OCI-LY1 (cell line): ENCODE results near the gene B4GALT6.

Source experiments
- H2AFZ ChIP-seq: fragments of 200-600 bp; sonication (generic), shearing (Covaris generic); 2 replicates; pipeline ENCODE4 v1.6.0; 2014; ENCODE audit warnings: antibody characterized with exemption, mild to moderate bottlenecking, low read length
- H3F3A ChIP-seq: fragments of 200-600 bp; sonication (generic), shearing (Covaris generic); 2 replicates; pipeline ENCODE4 v1.6.0; 2014; ENCODE audit warnings: mild to moderate bottlenecking, antibody characterized with exemption, low read length, moderate library complexity; ENCODE audit not compliant: insufficient read depth
- H3K27ac ChIP-seq: fragments of 200-600 bp; sonication (generic); 2 replicates; pipeline ENCODE4 v1.5.1; 2014; ENCODE audit warnings: low read length, mixed run types, mild to moderate bottlenecking, low read depth; ENCODE audit not compliant: poor library complexity, severe bottlenecking
- H3K27me3 ChIP-seq: fragments of 200-600 bp; sonication (generic); 2 replicates; pipeline ENCODE4 v1.6.0; 2014; ENCODE audit warnings: antibody characterized with exemption, mild to moderate bottlenecking, low read length, moderate library complexity; ENCODE audit not compliant: insufficient read depth
- H3K36me3 ChIP-seq: fragments of 200-600 bp; sonication (generic); 2 replicates; pipeline ENCODE4 v1.6.1; 2014; ENCODE audit warnings: mild to moderate bottlenecking, antibody characterized with exemption, low read length, moderate library complexity, mixed read lengths; ENCODE audit not compliant: insufficient read depth
- H3K4me1 ChIP-seq: fragments of 200-600 bp; sonication (generic); 2 replicates; pipeline ENCODE4 v1.5.1; 2014; ENCODE audit warnings: mild to moderate bottlenecking, low read length, moderate library complexity; ENCODE audit not compliant: insufficient read depth, severe bottlenecking
- H3K4me2 ChIP-seq: fragments of 200-600 bp; sonication (generic), shearing (Covaris generic); 2 replicates; pipeline ENCODE4 v1.6.1; 2014; ENCODE audit warnings: low read length
- H3K4me3 ChIP-seq: fragments of 200-600 bp; sonication (generic); 2 replicates; pipeline ENCODE4 v1.5.1; 2014; ENCODE audit warnings: low read length, low read depth, mild to moderate bottlenecking, mixed read lengths; ENCODE audit not compliant: poor library complexity, severe bottlenecking
- H3K79me2 ChIP-seq: fragments of 200-600 bp; shearing (Covaris generic); 2 replicates; pipeline ENCODE4 v1.6.1; 2016; ENCODE audit warnings: mixed run types, low read length, mixed read lengths; ENCODE audit not compliant: insufficient read depth
- H3K9ac ChIP-seq: fragments of 200-600 bp; sonication (generic), shearing (Covaris generic); 2 replicates; pipeline ENCODE4 v1.6.1; 2014; ENCODE audit warnings: mild to moderate bottlenecking, low read length, mixed read lengths
- H3K9me2 ChIP-seq: fragments of 200-600 bp; sonication (generic), shearing (Covaris generic); 2 replicates; pipeline ENCODE4 v1.6.1; 2014; ENCODE audit warnings: low read depth, mild to moderate bottlenecking, low read length, mixed read lengths
- H3K9me3 ChIP-seq: fragments of 200-600 bp; shearing (Covaris generic); 2 replicates; pipeline ENCODE4 v1.6.1; 2014; ENCODE audit warnings: low read length, mixed read lengths
- H4K20me1 ChIP-seq: fragments of 200-600 bp; sonication (generic), shearing (Covaris generic); 2 replicates; pipeline ENCODE4 v1.6.0; 2016; ENCODE audit warnings: mild to moderate bottlenecking, low read length; ENCODE audit not compliant: insufficient read depth
- CTCF ChIP-seq: fragments of 200-600 bp; sonication (generic), shearing (Covaris generic); IDR thresholded peaks from 2 replicates; pipeline ENCODE4 v1.5.1; 2017; ENCODE audit warnings: mild to moderate bottlenecking, antibody characterized with exemption, low read length, moderate library complexity, mixed read lengths
- EZH2 ChIP-seq: fragments of 200-600 bp; sonication (generic), shearing (Covaris generic); IDR thresholded peaks from 2 replicates; pipeline ENCODE4 v1.8.0; 2017; ENCODE audit warnings: borderline replicate concordance, mixed run types, mild to moderate bottlenecking, antibody characterized with exemption, low read length, moderate library complexity, mixed read lengths

B4GALT6 gene

GRCh38 chr18:31721601-31722000 lies 37.2 kb upstream of the B4GALT6 start:
- Histone ChIP-seq H3K9ac (no peak overlapping the region), H3K9me2 (no peaks in the 10 kb centered on the region), H3K79me2 (no peaks in the 10 kb centered on the region), H3K27me3 (no peaks in the 10 kb centered on the region; the same call in 1 of the 2 replicates), H3K27ac (no peak overlapping the region), H3K4me3 (no peak overlapping the region), H3F3A (no peaks in the 10 kb centered on the region), H3K36me3 (no peaks in the 10 kb centered on the region), H3K4me1 (no peaks in the 10 kb centered on the region), H4K20me1 (no peaks in the 10 kb centered on the region), H3K9me3 (no peaks in the 10 kb centered on the region), H2AFZ (no peak overlapping the region), H3K4me2 (no peak overlapping the region)
- TF ChIP-seq EZH2: no peak
- no peak for TF ChIP-seq CTCF

- no peak overlapping the region for H3K4me2 ChIP-seq
- H3K27ac ChIP-seq: no peak overlapping the region
- TF ChIP-seq EZH2: no peak
- TF ChIP-seq CTCF: no peak
- H3K4me1 ChIP-seq: no peaks in the 10 kb centered on the region
- H3K79me2 ChIP-seq: no peaks in the 10 kb centered on the region
- no peak overlapping the region for H2AFZ ChIP-seq
- H3K9me3 ChIP-seq: no peaks in the 10 kb centered on the region
- H3K9ac ChIP-seq: no peak overlapping the region
- no peaks in the 10 kb centered on the region for H3K9me2 ChIP-seq
- H3K36me3 ChIP-seq: no peaks in the 10 kb centered on the region
- H3K27me3 ChIP-seq: no peaks in the 10 kb centered on the region; the same call in 1 of the 2 replicates
- H3F3A ChIP-seq: no peaks in the 10 kb centered on the region
- no peaks in the 10 kb centered on the region for H4K20me1 ChIP-seq
- H3K4me3 ChIP-seq: no peak overlapping the region
These were observed 36.5 kb upstream of the B4GALT6 start for GRCh38 chr18:31720867-31721266.

- no peak for TF ChIP-seq EZH2
- TF ChIP-seq CTCF: no peak
- no peak overlapping the region for H2AFZ ChIP-seq
These were observed 35.1 kb upstream of the B4GALT6 start for GRCh38 chr18:31719363-31720006.

More at GRCh38 chr18:31719363-31720006, 35.1 kb upstream of the B4GALT6 start:
- Histone ChIP-seq H3K27me3 (no peaks in the 10 kb centered on the region; the same call in 1 of the 2 replicates), H3K9me3 (no peaks in the 10 kb centered on the region), H3K4me2 (no peak overlapping the region), H3K36me3 (no peaks in the 10 kb centered on the region), H3K79me2 (no peaks in the 10 kb centered on the region), H3K27ac (no peak overlapping the region), H3K9me2 (no peaks in the 10 kb centered on the region), H3F3A (no peaks in the 10 kb centered on the region), H3K4me1 (no peaks in the 10 kb centered on the region), H4K20me1 (no peaks in the 10 kb centered on the region), H3K9ac (no peak overlapping the region), H3K4me3 (no peak overlapping the region)
